Gastrocnemius medialis (tissue), 4 donors: ENCODE results near the gene CHST11. TPM values are rescaled to one million over a fixed set of nuclear protein-coding genes. Genes with fewer than 3 reads are reported as not detected.

Experiments
- ATAC-seq, 2 donors: fragments of 150-250 bp; one replicate each; pipeline ENCODE4 v1.9.1; 2016
- DNase-seq, 2 donors: peaks; one replicate each; pipeline ENCODE4 v3.0.0-alpha.2; 2019
- H3K27ac ChIP-seq, 4 donors: fragments of 200-600 bp; sonication (generic); 1 replicate in 1 of 4; 2 replicates in 3 of 4; pipeline ENCODE4 v1.5.1; 2016 to 2018; ENCODE audit warnings: mild to moderate bottlenecking in 2 of 4, moderate library complexity in 1 of 4
- H3K27me3 ChIP-seq, 3 donors: fragments of 200-600 bp; sonication (generic) in 2 of 3; 1 replicate in 1 of 3; 2 replicates in 2 of 3; pipeline versions ENCODE4 v1.5.1 to v1.6.0; 2016 to 2019; ENCODE audit warnings: mild to moderate bottlenecking in 1 of 3, moderate library complexity in 1 of 3
- H3K36me3 ChIP-seq, 2 donors: fragments of 200-600 bp; sonication (generic) in 1 of 2; one replicate each; pipeline ENCODE4 v1.5.1; 2017 to 2018
- H3K4me1 ChIP-seq, 2 donors: fragments of 200-600 bp; sonication (generic) in 1 of 2; one replicate each; pipeline ENCODE4 v1.5.1; 2016 to 2017; ENCODE audit warnings: mild to moderate bottlenecking in 2 of 2
- H3K4me3 ChIP-seq, 4 donors: fragments of 200-600 bp; sonication (generic) in 3 of 4; 1 replicate in 1 of 4; 2 replicates in 3 of 4; pipeline ENCODE4 v1.5.1; 2016 to 2019; ENCODE audit warnings: mild to moderate bottlenecking in 2 of 4
- H3K9me3 ChIP-seq, 3 donors: fragments of 200-600 bp; sonication (generic) in 2 of 3; 1 replicate in 1 of 3; 2 replicates in 2 of 3; pipeline ENCODE4 v1.5.1; 2016 to 2019
- CTCF ChIP-seq, 5 experiments: fragments of 450-650 bp in 3 of 5; fragments of 200-600 bp in 2 of 5; sonication (generic) in 2 of 5; IDR thresholded peaks in 4 of 5; conservative IDR thresholded peaks in 1 of 5; 1 replicate in 4 of 5; 2 replicates in 1 of 5; pipeline ENCODE4 v1.5.1; 2016 to 2019; ENCODE audit warnings: antibody characterized with exemption in 5 of 5, mild to moderate bottlenecking in 3 of 5, moderate library complexity in 3 of 5
- POLR2A ChIP-seq, 2 donors: fragments of 450-650 bp; IDR thresholded peaks; one replicate each; pipeline ENCODE4 v1.6.1; 2017; ENCODE audit warnings: antibody characterized with exemption in 2 of 2, mild to moderate bottlenecking in 2 of 2, moderate library complexity in 2 of 2
- in situ Hi-C, 4 donors: fragments of 200-750 bp; cut with MboI; loops; one replicate each; pipeline versions ENCODE4 v1.15.0 to v1.8.0; 2017; ENCODE audit warnings: low sequenced_read_pairs in 4 of 4
- intact Hi-C: fragments of 100-400 bp; cut with DNase I; formaldehyde crosslinking; loops from one replicate; pipeline ENCODE4 v1.15.1; 2023; ENCODE audit warnings: low total_unique reads
- total RNA-seq, 4 donors: library from RNA; depleted of rRNA; stranded (reverse); fragments of >200 nt; gene quantifications; one replicate each; pipeline versions ENCODE4 v1.1.0 to v1.2.3, GENCODE V29; 2016

The CHST11 gene
- total RNA-seq, 4 donors from 2014 or later = 0.17 to 2.1 (median 1.4) TPM

- in situ Hi-C loops = no loop called here
- Histone ChIP-seq H3K27ac (no peak overlapping the region), H3K4me1 (peaks cover 0 to 3% of the 10 kb centered on the region in 2 donors), H3K27me3 (no peaks in the 10 kb centered on the region), H3K9me3 (no peaks in the 10 kb centered on the region), H3K36me3 (no peaks in the 10 kb centered on the region), H3K4me3 (no peak overlapping the region)
- intact Hi-C loops = no loop called here
- ATAC-seq (no peak), DNase-seq (no peak)
- TF ChIP-seq POLR2A (IDR thresholded peaks at IDR 0.05) (no peak), CTCF (IDR thresholded peaks at IDR 0.05 in 4 of 5, conservative IDR thresholded peaks at IDR 0.05 in 1 of 5) (no peak)
Measured at GRCh38 chr12:104473374-104473983, 16.7 kb downstream of the CHST11 start.

DNA sequence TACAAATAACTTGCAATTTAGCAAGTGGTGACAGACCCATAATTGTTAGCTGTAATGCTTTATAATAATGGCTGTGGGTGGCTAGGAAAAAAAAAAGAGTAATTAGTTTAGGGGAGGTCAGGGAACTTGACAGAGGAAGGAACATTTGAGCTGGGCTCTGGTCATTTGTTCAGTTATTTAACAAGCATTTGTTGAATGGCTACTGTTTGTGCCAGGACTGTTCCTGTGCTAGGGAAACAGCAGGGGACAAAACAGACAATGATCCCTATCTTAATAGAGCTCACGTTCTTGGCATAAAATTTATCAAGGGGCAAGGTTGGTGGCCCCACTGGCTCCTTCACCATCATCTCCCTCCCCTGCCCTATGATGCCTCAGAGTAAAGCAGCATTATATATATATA, 18.5 kb downstream of the CHST11 start:
- no peak for TF ChIP-seq CTCF (IDR thresholded peaks at IDR 0.05 in 4 of 5, conservative IDR thresholded peaks at IDR 0.05 in 1 of 5)
- TF ChIP-seq POLR2A (IDR thresholded peaks at IDR 0.05) = no peak
- Histone ChIP-seq H3K27ac (no peak overlapping the region), H3K4me3 (no peak overlapping the region), H3K27me3 (no peaks in the 10 kb centered on the region), H3K9me3 (no peaks in the 10 kb centered on the region), H3K36me3 (no peaks in the 10 kb centered on the region), H3K4me1 (peaks cover 0 to 3% of the 10 kb centered on the region in 2 donors)
- intact Hi-C loops = no loop called here
- in situ Hi-C loops = no loop called here
- DNase-seq (no peak), ATAC-seq (no peak)

GRCh38 chr12:104477510-104478390, 21.0 kb downstream of the CHST11 start:
- no peak overlapping the region for H3K27ac ChIP-seq
- no peak overlapping the region for H3K4me3 ChIP-seq
- in situ Hi-C loops = no loop called here
- DNase-seq (no peak), ATAC-seq (no peak)
- peaks cover 0 to 3% of the 10 kb centered on the region in 2 donors for H3K4me1 ChIP-seq
- H3K36me3 ChIP-seq = no peaks in the 10 kb centered on the region
- TF ChIP-seq POLR2A (IDR thresholded peaks at IDR 0.05) (no peak), CTCF (IDR thresholded peaks at IDR 0.05 in 4 of 5, conservative IDR thresholded peaks at IDR 0.05 in 1 of 5) (no peak)
- H3K9me3 ChIP-seq = no peaks in the 10 kb centered on the region
- H3K27me3 ChIP-seq = no peaks in the 10 kb centered on the region
- intact Hi-C loops = no loop called here

GRCh38 chr12:104478396-104479122, 21.8 kb downstream of the CHST11 start:
- ATAC-seq = no peak
- H3K27me3 ChIP-seq = no peaks in the 10 kb centered on the region
- no peak overlapping the region for H3K4me3 ChIP-seq
- DNase-seq = no peak
- in situ Hi-C loops = no loop called here
- H3K27ac ChIP-seq = no peak overlapping the region
- H3K9me3 ChIP-seq = no peaks in the 10 kb centered on the region
- intact Hi-C loops = no loop called here
- H3K4me1 ChIP-seq = peaks cover 0 to 3% of the 10 kb centered on the region in 2 donors
- H3K36me3 ChIP-seq = no peaks in the 10 kb centered on the region
- TF ChIP-seq POLR2A (IDR thresholded peaks at IDR 0.05) (no peak), CTCF (IDR thresholded peaks at IDR 0.05 in 4 of 5, conservative IDR thresholded peaks at IDR 0.05 in 1 of 5) (no peak)
